K562 (cell line): ENCODE results near the gene EFCAB9. TPM values are rescaled to one million over a fixed set of nuclear protein-coding genes. Genes with fewer than 3 reads are reported as not detected.

Experiments
- E2F3 ChIP-seq: fragments of 250-450 bp; sonication (Bioruptor Pico); IDR thresholded peaks from 2 replicates; pipeline ENCODE4 v1.4.0; 2020; ENCODE audit warnings: mild to moderate bottlenecking
- HDAC1 ChIP-seq, 2 experiments: fragments of 450-650 bp; IDR thresholded peaks; 2 replicates each; pipeline ENCODE4 v1.6.1; 2016 to 2017; ENCODE audit warnings: inconsistent platforms in 1 of 2, mild to moderate bottlenecking in 1 of 2, moderate library complexity in 1 of 2
- MEIS2 ChIP-seq: fragments of 450-650 bp; IDR thresholded peaks from 2 replicates; pipeline ENCODE4 v1.6.1; 2014; ENCODE audit warnings: mild to moderate bottlenecking; ENCODE audit not compliant: partially characterized antibody
- MGA ChIP-seq: fragments of 450-650 bp; IDR thresholded peaks from 2 replicates; pipeline ENCODE4 v1.6.1; 2016; ENCODE audit warnings: mild to moderate bottlenecking, moderate library complexity
- NCOA1 ChIP-seq: fragments of 450-650 bp; IDR thresholded peaks from 2 replicates; pipeline ENCODE4 v1.6.1; 2016; ENCODE audit warnings: low read depth
- NCOA4 ChIP-seq: fragments of 450-650 bp; IDR thresholded peaks from 2 replicates; pipeline ENCODE4 v1.6.1; 2018; ENCODE audit warnings: mild to moderate bottlenecking; ENCODE audit not compliant: partially characterized antibody
- PYGO2 ChIP-seq: fragments of 450-650 bp; IDR thresholded peaks from 2 replicates; pipeline ENCODE4 v1.6.1; 2016; ENCODE audit warnings: mild to moderate bottlenecking, missing genetic modification characterization, moderate library complexity, missing compliant biosample characterization
- ZBTB12 ChIP-seq: fragments of 250-450 bp; sonication (Bioruptor Pico); IDR thresholded peaks from 2 replicates; pipeline ENCODE4 v1.4.0; 2020
- ZC3H4 ChIP-seq: sonication (generic); formaldehyde crosslinking; IDR thresholded peaks from 2 replicates; pipeline ENCODE4 v1.9.0; 2021; ENCODE audit warnings: missing genetic modification reagents, borderline replicate concordance
- ZNF197 ChIP-seq: fragments of 200-800 bp; sonication (Bioruptor generic); IDR thresholded peaks from 2 replicates; pipeline ENCODE4 v1.6.1; 2016; ENCODE audit warnings: low read depth, missing genetic modification characterization, missing compliant biosample characterization
- ZNF444 ChIP-seq: fragments of 250-450 bp; sonication (Bioruptor Pico); IDR thresholded peaks from 2 replicates; pipeline ENCODE4 v1.4.0; 2020; ENCODE audit warnings: mild to moderate bottlenecking, moderate library complexity
- polyA plus RNA-seq, 8 experiments: library from polyadenylated mRNA; depleted of rRNA in 4 of 8; stranded (reverse) in 5 of 8; unstranded in 3 of 8; fragments of >200 nt; fragmentation: Nextera tagmentation in 2 of 8; fragmentation: Illumina TruSeq in 1 of 8; extraction: Ambion mirVana in 2 of 8; extraction: Trizol in 1 of 8; gene quantifications; 2 replicates each; pipeline versions ENCODE4 v1.2.1 to v1.2.3, GENCODE V29; 2011 to 2014; ENCODE audit warnings: inconsistent platforms in 1 of 8, missing spikeins in 1 of 8
- total RNA-seq, 7 experiments: library from RNA; depleted of rRNA in 6 of 7; stranded (reverse); fragments of >200 nt in 6 of 7; fragmentation: Illumina TruSeq in 2 of 7; extraction: Trizol in 2 of 7; gene quantifications; 2 replicates each; pipeline versions ENCODE4 v1.2.1 to v1.2.3, GENCODE V29; 2011 to 2021; ENCODE audit warnings: low replicate concordance in 1 of 7
- TF ChIP-seq, protein P1 (sequence below): sonication (generic); formaldehyde crosslinking; IDR thresholded peaks from 2 replicates; pipeline ENCODE4 v1.8.0; 2022; ENCODE audit warnings: missing genetic modification reagents, mild to moderate bottlenecking, borderline replicate concordance

EFCAB9 gene
- total and polyA plus RNA-seq, 9 of the 15 experiments (the other 6 are each of a cell fraction or from before 2014, with no cell fraction given): not detected

DNA sequence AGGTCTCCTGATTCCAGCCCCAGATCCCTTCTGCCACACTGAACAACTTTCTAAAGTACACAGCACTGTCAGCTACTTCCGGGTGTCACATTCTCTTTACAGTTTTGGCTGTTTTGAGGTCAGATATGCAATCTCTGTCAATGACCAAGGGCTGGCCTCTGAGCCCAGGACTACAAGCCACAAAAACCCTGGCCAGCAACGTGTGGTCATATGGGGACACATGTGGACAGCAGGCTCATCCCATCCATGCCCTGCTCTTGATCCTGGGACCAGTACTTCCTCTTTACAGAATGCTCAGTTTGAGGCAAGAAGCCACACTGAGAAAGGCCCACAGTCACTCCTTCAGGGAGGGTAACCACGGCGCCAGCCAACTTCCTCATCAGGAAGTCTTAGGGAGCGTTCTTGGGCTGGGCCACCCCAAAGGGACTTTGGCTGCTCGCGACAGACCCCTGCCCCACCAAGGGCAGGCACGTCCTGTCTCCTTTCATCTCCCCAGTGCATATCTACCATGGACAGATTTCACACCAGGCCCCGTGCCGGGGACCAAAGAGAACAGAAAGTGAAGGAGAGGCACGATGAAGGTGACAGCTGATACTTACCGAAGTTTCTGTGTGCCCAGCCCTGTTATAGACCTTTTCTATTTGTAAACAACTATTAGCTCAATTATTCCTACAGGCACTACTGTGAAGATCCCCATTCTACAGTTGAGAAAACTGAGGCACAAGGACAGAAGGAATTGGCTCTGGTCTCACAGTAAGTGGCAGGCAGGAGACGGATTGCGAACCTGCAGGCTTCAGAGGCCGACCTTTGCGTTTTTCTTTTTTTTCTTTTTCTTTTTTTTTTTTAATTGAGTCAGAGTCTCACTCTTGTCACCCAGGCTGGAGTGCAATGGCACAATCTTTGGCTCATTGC lies 43.2 kb upstream of the EFCAB9 start (continued):
- TF ChIP-seq, protein P1, sequence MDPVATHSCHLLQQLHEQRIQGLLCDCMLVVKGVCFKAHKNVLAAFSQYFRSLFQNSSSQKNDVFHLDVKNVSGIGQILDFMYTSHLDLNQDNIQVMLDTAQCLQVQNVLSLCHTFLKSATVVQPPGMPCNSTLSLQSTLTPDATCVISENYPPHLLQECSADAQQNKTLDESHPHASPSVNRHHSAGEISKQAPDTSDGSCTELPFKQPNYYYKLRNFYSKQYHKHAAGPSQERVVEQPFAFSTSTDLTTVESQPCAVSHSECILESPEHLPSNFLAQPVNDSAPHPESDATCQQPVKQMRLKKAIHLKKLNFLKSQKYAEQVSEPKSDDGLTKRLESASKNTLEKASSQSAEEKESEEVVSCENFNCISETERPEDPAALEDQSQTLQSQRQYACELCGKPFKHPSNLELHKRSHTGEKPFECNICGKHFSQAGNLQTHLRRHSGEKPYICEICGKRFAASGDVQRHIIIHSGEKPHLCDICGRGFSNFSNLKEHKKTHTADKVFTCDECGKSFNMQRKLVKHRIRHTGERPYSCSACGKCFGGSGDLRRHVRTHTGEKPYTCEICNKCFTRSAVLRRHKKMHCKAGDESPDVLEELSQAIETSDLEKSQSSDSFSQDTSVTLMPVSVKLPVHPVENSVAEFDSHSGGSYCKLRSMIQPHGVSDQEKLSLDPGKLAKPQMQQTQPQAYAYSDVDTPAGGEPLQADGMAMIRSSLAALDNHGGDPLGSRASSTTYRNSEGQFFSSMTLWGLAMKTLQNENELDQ (CRISPR knock-in tag): no peak
- TF ChIP-seq NCOA4 (no peak), MGA (peak; percentile 79), ZNF197 (no peak), PYGO2 (tag) (no peak), E2F3 (CRISPR knock-in tag) (no peak), ZNF444 (CRISPR knock-in tag) (no peak), HDAC1 (IDR thresholded peaks at IDR 0.05) (peak in 1 of 2 experiments; percentile 57; a peak in 1 of 4 replicates), NCOA1 (no peak; the same call in 1 of the 2 replicates), ZBTB12 (0 out of 2 replicates have a peak, but pooled peaks have one; percentile 22), MEIS2 (peak; percentile 65), ZC3H4 (CRISPR knock-in tag) (no peak)
